Measurements from ENCODE around the gene ARID3A.

ARID3A gene

GRCh38 chr19:913080-913748 lies 12.6 kb upstream of the ARID3A start, which contains the start of gene R3HDM4:
Gene R3HDM4, minus strand, starts transcription at chr19:913219. Its CDS starts 62 bp downstream, at chr19:913157.
- DNase-seq, result peak; percentile 34 to 44

DNA sequence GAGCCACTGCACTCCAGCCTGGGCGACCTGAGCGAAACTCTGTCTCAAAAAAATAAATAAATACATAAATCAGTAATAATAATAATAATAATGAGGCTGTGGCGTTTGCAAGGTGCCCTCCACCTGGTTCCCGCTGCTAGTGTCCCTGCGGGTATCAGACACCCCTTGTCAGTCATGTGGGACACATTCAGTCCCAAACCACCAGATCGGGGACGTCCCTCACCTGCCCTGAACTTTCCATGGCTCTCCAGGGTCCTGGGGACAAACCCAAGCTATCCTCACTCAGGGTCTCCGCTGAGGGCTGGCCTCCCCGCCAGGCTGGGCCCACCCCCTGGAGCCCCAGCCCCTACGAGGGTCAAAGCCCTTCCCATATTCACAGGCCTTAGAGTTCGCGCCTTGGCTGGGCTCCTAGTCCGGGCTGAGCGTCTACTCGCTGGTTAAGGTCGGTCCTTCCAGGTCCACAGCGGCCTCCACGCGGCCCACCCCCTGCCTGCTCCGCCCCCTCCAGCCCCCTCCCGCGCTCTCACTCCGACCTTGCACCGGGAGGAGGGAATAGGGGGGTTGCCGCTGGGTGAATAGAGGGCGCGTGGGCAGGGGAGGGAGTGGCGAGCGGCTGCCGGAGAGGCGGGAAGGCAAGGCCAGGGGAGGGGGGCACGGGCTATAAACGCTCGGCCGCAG lies 9.1 kb upstream of the ARID3A start:
- DNase-seq, result peak; percentile 18 to 31

DNA sequence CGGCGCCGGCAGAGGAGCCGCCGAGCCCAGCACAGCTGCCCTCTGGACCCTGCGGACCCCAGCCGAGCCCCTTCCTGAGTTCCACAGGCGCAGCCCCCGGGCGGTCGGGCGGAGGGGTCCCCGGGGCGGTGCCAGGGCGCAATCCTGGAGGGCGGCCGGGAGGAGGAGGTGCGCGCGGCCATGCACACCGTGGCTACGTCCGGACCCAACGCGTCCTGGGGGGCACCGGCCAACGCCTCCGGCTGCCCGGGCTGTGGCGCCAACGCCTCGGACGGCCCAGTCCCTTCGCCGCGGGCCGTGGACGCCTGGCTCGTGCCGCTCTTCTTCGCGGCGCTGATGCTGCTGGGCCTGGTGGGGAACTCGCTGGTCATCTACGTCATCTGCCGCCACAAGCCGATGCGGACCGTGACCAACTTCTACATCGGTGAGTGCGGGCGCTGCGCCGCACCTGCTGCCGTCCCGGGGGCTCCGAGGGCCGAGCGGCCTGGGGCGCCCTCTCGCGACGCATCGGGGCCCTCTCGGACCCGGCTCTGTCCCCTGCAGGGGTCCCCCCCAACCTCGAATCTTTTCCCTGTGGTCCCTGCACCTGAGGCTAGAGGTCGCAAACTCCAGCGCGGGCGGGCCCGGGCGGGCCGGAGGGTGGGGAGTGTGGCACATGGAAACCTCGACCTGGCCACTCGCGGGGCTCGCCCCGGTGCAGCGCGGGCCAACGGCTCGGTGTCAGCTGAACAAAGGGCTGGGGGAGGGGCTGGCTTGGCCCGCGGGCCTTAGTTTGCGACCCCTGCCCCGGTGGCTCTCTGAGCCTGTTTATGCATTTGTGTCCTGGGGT lies 8.3 kb upstream of the ARID3A start, which contains the start of gene KISS1R:
TSS of gene KISS1R (plus strand) at position 11 of the 829 bp plus-strand sequence. CDS start at position 181, 170 bp downstream.
- DNase-seq, result peak in 1 of 2 experiments; percentile 64

DNA sequence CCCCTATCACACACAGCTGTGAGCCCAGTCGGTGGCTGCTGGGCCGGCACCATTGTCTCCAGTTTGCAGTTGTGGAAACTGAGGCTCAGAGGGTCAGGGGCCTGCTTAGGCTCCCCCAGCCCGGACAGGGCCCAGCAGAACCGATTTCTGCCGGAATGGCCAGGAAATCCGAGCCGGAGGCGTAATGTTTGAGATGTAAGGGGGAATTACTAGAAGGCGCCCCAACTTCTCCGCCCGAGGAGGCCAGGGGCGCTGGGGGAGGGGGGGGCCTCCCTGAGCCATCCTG lies 7.7 kb upstream of the ARID3A start:
- no peak for DNase-seq

GRCh38 chr19:918481-919198 lies 7.2 kb upstream of the ARID3A start:
- DNase-seq, result peak; percentile 45 to 48

DNA sequence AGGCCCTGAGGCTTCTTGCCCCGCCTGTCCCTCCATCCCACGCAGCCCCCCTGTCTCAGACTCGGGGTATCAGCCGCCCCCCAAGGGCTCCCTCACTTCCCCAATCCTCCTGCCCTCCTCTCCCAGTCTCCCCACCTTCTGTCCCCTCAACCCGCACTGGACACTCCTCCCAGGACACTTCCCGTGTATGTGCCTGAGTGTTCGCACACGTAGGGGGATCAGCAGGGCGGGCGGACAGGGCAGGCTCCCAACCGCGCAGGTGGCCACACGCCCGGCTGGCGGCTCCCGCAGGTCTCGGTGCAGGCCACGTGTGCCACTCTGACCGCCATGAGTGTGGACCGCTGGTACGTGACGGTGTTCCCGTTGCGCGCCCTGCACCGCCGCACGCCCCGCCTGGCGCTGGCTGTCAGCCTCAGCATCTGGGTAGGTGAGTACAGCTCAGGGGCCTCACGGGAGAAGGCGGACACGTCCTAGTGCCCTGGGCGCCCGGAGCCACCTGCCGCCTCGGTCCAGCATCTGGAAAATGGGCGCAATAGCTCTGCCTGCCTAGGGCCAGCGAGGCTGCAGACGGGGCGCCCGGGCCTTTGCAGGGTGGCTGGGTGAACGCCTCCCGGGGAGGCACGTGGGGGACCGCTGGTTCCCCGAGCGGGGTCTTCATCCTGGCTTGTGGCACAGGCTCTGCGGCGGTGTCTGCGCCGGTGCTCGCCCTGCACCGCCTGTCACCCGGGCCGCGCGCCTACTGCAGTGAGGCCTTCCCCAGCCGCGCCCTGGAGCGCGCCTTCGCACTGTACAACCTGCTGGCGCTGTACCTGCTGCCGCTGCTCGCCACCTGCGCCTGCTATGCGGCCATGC lies 6.4 kb upstream of the ARID3A start:
- peak; percentile 37 to 59 for DNase-seq

DNA sequence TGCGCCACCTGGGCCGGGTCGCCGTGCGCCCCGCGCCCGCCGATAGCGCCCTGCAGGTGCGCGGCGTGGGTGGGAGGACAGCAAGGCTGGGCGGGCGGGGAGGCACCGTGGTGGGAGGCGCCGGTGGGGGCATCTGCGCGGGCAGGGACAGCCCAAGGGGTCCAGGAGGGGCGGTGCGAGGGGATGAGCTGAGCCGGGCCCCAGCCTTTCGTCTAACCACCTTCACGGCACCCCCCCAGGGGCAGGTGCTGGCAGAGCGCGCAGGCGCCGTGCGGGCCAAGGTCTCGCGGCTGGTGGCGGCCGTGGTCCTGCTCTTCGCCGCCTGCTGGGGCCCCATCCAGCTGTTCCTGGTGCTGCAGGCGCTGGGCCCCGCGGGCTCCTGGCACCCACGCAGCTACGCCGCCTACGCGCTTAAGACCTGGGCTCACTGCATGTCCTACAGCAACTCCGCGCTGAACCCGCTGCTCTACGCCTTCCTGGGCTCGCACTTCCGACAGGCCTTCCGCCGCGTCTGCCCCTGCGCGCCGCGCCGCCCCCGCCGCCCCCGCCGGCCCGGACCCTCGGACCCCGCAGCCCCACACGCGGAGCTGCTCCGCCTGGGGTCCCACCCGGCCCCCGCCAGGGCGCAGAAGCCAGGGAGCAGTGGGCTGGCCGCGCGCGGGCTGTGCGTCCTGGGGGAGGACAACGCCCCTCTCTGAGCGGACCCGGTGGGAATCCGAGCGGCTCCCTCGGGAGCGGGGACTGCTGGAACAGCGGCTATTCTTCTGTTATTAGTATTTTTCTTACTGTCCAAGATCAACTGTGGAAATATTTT lies 5.6 kb upstream of the ARID3A start:
- peak; percentile 50 to 59 for DNase-seq

- DNase-seq, result no peak
Measured at GRCh38 chr19:924553-925086, 1.2 kb upstream of the ARID3A start.

DNA sequence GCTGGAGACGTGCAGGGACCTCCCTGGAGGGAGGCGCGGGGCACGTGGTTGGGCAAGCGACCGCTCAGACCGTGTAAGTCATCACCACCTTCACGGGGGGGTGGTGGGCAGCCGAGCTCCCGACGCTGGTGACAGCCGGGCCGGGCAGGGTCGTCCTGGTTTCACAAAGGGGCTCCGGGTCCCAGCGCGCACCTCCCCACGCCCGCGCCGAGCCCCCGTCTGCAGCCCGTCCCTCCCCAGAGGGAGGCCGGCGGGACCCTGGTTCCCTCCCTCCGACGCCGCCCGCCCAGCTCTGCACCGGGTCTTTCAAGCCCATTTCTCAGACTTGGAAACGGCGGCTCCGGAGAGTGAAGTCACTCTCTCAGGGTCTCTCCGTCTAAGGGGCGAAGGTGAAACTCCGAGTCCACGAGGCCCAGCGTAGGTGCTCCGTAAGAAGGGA lies 729 bp upstream of the ARID3A start:
- no peak for DNase-seq

DNA sequence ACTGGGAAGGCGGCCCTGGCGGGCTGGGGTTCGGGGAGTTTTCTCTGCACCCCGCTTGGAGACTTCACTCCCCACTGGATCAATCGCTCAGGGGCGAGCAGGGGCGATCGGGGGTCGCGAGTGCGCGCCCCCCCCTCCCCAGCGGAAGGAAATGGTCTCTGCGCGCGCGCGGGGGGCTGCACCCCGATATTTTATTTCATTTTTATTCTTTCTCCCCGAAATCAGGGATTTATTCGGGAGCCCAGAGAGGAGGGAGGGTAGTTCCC lies 421 bp downstream of the ARID3A start:
- no peak for DNase-seq

- no peak for DNase-seq
Measured at GRCh38 chr19:926589-927350, 935 bp downstream of the ARID3A start.

DNA sequence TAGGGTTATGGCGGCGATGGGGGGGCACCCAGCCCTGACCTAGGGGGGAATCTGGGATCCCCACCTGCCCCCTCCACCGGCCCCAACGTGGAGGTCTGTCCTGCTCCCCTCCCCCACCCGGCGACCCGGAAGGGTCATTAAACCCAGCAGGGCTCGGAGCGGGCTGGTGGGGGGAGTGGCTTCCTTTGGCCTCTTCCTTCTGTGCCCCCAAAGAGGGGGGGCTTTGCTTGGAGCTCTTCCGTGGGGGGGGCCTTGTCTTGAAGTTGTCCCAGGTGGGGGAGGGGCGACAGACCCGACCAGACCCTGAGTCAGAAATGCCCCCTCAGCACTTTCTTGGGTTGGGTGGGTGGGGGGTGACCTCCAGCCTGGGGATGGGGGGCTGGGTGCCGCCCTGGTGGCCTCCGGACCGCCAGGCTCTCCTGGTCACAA lies 1.5 kb downstream of the ARID3A start:
- DNase-seq, result no peak

- DNase-seq, result no peak
Measured at GRCh38 chr19:927780-928401, 2.1 kb downstream of the ARID3A start.

GRCh38 chr19:928471-929202 lies 2.8 kb downstream of the ARID3A start:
- no peak for DNase-seq

DNA sequence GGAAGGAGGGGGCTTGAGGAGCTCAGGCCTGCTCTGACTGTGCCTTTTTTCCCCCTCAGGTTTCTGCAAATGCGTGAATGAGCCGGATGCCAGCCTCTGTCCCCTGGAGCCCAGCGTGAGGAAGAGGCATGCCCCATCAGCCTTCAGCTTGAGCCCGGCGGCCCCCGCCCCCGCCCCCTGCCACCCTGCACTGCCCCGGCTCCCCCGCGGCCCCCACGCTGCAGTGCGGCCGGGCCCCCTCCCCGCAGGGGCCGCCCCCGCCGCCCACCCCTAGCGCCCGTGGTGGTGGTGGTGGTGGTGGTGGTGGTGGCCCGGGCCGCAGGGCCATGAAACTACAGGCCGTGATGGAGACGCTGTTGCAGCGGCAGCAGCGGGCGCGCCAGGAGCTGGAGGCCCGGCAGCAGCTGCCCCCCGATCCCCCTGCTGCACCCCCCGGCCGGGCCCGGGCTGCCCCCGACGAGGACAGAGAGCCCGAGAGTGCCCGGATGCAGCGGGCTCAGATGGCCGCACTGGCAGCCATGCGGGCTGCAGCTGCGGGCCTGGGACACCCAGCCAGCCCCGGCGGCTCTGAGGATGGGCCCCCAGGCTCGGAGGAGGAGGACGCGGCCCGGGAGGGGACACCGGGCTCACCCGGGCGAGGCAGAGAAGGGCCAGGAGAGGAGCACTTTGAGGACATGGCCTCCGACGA lies 3.5 kb downstream of the ARID3A start:
- no peak for DNase-seq

- DNase-seq, result no peak
Measured at GRCh38 chr19:929891-930258, 4.0 kb downstream of the ARID3A start.

DNA sequence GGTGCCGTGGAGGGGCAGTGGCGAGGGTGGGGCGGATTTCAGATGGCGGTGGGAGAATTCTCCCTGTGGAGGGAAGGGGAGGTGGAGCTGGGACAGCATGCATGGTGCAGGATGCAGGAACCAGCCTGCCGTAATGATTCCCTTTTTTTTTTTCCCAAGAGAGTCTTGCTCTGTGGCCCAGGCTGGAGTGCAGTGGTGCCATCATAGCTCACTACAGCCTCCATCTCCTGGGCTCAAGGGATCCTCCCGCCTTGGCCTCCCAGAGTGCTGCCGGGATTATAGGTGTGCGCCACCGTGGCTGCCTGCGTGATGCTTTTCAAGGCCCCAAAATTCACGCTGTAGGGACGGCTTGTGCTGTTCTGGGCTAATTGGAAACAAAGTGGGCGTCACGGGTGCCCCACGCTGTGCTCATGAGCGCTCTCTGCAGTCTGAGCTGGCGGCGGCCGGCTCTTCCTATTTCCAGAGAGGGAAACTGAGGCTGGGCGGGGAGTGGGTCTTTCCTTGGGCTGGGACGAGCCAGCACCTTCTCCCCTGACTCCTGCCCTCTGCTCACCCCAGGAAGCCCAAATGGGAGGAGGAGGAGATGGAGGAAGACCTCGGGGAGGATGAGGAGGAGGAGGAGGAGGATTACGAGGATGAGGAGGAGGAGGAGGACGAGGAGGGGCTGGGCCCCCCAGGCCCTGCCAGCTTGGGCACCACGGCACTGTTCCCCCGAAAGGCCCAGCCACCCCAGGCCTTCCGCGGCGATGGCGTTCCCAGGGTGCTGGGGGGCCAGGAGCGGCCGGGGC lies 6.2 kb downstream of the ARID3A start:
- no peak for DNase-seq
